UCSD-AML1 (cell line): ENCODE data around the gene CACNA1H.
"Not testable (repeated sequence)": the region's sequence is repeated elsewhere in the genome, so short reads cannot be mapped to it uniquely, and the experiment has no call there.

Experiments used
- DNase-seq: peaks from one replicate; lab custom pipeline; 2025; ENCODE audit not compliant: unreplicated experiment; lab: John Stamatoyannopoulos, UW

Gene CACNA1H

DNA sequence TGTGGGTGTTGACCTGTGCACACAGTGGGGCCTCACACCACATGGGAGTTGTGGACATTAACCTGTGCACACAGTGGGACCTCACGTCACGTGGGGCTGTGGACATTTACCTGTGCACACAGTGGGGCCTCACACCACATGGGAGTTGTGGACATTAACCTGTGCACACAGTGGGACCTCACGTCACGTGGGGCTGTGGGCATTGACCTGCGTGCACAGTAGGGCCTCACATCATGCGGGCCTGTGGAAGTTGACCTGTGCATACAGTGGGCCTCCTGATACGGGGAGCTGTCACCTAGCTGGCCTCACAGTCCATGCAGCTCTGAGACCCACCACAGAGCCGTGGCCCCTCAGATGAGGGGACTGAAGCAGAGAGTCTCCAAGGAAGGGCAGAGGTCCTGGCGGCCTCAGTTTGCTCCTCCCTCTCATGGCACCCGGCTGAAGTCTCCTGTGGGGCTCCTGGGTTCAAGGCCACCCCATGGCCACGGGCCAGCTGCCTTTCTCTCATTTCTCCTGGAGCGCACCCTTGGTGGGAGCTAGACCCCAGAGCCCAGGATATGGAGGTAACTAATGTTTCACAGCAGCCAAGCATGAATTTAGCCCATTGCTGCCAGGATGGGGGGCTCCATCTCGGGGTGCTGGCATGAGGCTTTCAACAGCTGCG is 21.0 kb downstream of the CACNA1H start:
- DNase-seq: no peak

DNA sequence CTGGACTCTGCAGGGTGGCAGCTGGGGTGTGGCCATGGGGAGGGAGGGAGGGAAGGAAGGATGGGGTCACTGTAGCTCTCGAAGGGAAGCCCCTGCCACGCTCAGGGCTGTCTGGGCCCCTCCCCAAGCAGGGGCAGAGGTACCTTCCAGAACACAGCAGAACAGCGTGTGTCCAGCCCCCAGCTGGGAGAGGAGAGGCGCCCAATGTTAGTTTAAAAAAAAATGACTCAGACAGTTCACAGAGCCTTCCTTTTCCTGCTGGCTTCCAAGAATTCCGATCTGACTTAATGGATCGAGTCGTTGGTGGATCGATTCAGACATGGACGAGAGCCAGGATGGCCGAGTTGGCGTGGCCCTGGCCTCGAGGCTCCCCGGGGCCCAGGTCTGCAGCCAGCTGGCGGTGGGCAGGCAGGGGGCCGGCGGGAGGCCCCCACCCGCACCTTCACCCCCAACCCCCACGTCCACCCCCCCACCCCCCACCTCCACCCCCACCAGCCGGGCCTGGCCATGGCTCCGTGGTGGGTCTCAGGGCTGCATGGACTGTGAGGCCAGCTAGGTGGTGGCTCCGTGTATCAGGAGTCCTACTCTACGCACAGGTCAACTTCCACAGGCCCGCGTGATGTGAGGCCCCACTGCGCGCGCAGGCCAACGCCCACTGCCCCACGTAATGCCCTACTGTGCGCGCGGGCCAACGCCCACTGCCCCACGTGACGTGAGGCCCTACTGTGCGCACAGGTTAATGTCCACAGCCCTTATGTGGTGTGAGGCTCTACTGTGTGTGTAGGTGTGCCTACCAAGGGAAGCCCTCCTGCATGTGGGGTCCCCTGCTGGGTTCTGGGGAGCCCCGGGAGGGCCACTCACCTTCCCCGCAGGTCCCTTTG is 21.8 kb downstream of the CACNA1H start:
- DNase-seq: no peak

DNA sequence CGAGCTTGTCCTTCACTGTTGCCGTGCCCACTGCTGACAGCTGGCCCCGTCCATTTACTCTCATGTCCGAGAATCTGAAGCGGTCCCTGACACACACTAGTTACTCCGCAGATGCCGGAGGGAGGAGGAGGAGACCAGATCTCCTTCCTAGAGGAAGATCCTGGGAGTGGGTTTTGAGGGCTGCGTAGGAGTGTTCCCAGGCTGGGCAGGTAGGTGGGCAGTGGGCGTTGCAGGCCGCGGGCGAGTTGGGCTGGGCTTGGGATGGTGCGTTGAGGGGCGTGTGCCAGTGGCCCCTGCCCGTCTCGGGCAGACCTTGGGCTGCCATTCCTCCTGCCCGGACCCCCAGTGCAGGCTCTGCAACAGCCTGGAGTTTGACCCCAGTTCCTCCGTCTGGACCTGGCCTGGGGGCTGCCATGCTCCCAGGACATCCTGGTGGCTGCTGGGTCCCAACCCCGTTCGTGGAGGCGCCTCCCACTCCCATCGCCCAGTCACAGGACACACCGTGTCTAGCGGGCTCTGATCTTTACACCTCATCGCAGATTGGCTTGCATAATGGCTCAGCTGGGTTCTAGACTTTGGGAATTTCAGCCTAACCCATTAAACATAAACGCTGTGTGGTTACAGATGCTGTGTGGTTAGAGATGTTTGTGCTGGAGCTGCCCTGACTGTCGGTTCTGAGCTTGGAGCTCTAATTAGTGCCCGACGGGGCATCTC is 22.8 kb downstream of the CACNA1H start:
- DNase-seq: no peak

DNA sequence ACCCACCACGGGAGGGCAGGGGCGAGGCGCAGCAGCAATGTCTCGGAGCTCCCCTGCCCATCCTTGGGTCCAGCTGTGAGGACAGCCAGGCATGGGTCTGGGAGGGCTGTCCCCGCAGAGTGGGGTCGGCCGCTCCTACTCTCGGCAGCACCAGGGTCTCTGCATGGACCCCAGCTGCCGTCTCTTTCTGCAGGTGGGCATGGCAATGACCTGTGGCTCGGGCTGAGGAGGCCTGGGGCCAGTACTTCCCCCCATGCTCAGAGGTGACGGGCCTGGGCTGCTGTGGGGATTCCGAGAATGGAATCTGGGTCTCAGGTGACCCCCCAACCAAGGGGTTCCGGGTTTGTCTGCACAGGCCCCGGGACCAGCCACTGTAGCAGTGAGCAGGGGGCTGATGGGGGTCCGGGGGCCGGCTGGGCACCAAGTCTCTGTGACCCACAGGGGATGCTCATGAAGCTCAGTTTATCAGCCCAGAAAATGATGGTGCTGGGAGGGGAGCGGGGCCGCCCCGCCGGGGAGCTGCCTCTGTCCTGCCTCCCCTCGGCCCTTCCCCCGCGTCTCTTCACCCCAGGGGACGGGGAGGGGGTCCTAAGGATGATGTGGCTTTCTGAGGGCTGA is 23.5 kb downstream of the CACNA1H start:
- DNase-seq: no peak

DNA sequence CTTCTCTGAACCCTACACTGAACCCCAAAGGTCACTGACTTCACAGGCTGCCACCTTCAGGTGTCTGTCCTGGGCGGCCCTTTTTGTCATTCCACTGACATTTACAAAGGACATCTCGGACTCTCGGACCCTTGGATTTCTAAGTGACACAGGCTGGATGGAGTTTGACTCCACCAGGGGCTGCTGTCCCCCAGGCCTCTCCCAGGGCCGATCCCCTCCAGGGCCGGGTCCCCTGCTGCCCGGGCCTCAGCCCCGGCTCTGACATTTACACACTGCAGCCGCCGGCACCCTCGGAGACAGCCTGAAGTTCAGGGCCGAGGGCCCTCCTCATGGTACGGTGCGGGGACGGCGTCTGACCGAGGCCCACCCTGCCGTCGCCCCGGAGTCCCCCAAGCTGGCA is 24.1 kb downstream of the CACNA1H start:
- DNase-seq: no peak

DNA sequence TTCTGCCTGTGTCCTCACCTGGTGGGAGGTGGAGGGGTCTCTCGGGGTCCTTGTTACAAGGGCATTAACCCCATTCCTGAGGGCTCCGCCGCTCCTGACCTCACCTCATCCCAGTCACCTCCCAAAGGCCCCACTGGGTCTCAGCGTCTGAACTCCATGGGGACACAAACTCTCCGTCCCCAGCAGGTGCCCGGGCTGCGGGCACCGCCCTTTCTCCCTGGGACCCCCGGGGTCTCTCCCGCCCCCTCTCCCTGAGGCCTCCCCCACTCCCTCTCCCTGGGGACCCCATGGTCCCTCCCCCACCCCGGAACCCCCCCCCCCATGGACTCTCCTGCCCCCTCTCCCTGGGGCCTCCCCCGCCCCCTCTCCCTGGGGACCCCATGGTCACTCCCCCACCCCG is 24.8 kb downstream of the CACNA1H start:
- no peak for DNase-seq

DNA sequence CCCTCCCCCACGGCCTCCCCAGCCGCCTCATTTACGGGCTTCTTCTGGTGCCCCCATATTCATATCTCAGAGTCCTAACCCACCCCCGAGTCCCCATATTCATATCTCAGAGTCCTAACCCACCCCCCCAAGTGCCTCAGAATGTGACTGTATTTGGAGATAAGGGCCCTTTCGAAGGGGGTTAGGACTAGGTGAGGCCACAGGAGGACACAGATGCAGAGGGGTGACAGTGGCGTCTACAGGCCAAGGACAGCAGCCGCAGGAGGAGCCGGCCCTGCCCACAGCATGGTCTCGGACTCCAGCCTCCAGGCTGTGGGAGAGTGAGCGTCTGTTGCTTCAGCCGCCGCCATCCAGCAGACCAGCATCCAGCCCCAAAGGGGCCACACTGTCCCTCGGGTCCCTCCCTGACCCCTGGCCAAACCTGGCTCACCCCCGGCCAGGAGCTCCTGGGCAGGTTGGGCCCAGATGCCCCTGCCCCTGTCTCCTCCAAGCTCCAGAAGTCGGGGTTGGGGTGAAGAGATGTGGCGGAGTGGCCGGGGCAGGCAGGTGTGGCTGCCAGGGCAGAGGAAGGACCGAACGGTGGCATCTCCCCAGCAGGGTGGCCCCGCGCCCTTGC is 25.5 kb downstream of the CACNA1H start:
- DNase-seq: no peak

DNA sequence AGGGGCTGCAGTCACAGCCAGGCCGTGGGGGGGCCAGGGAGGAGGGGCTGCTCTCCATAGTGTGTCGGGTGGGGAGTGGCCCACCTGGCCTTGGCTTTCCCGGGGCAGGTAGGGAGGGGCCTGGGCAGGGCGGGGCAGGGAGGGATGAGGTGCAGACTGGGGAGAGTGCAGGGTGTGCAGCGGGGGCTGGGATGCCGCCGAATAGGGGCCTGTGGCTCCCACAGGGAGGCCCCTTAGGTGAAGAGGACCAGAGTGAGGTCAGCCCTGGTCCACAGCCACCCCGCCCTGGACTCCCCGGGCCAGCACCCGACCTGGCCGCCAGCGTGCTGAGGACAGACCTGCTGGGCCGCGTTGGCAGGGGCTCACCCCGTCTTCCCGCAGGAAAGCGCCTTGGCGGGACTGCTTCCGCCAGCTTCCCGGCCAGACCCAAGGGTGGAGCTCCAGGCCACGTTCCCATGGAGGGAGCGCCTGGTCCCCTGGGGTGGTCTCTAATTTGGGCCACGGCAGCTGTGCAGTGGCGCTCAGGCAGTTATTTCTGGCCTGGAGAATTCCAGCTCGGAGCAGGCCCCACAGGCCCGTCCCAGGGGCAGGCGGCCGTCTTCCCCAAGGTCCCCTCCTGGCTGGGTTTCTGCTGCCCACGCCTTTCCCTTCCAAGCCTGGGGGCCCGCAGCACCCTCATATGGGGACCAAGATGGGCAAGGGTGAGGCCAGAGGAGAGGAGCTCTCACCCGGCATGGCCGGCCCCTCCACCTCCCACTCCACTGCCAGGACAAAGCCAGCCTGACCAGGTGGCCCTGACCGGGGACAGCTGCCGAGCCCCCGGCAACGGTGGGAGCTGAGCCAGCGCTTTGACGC is 27.9 kb downstream of the CACNA1H start:
- DNase-seq: no peak

DNA sequence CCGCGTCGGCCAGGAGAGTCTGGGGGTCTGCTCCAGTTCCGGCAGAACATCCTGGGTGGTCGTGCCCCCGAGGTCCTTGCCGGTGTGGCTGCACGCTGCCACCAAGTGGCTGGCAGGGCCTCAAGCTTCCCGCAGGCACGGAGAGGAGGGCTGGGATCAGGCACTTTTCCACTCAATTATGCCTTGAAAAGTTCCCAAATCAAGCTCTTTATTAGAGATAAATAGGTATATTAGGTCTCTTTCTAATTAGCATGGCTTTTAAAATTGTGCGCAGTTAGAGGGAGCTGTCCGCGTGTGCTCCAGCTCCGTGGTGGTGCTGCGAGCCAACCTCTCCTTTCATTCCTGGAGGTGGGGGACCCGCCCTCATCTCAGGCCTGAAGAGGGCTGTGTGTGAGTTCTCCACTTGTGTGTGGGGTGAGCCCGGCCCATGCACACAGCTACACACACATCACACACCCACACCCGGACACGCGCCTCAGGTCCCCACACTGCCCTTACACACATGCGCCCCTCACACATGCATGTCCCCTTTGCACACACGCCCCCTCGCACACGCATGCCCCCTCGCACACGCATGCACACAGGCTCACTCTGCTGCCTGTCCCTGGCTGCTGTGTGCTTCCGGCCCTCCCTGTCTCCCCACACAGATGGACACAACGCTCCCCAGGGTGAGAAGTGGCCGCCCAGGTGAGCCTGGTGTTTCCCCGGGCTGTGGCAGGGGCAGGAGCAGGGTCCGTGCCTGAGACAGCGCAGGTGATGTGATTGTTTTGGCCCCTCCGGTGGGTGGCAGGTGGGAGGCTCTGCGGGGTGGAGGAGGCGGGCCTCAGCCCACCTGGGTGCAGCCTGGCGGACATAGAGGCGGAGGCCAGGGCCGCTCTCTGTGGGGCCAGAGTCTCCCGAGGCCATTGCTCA is 28.8 kb downstream of the CACNA1H start:
- no peak for DNase-seq

DNA sequence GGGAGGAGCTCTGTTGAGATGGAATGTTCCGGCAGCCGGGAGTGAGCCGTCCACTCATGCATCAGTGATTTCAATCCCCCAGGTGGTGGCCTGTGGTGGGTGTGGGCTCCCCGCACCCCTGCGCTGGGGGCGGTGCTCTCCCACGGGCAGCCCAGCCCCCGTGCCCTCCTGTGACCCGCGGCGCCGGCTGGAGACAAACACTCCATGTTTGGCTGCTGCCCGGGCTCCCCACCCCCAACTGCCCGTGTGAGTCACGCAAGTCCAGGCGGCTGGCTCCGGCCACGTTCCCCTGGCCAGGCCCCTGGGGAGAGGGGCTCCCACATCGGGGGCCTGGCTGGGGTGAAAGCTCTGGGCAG is 29.4 kb downstream of the CACNA1H start:
- DNase-seq: no peak

DNA sequence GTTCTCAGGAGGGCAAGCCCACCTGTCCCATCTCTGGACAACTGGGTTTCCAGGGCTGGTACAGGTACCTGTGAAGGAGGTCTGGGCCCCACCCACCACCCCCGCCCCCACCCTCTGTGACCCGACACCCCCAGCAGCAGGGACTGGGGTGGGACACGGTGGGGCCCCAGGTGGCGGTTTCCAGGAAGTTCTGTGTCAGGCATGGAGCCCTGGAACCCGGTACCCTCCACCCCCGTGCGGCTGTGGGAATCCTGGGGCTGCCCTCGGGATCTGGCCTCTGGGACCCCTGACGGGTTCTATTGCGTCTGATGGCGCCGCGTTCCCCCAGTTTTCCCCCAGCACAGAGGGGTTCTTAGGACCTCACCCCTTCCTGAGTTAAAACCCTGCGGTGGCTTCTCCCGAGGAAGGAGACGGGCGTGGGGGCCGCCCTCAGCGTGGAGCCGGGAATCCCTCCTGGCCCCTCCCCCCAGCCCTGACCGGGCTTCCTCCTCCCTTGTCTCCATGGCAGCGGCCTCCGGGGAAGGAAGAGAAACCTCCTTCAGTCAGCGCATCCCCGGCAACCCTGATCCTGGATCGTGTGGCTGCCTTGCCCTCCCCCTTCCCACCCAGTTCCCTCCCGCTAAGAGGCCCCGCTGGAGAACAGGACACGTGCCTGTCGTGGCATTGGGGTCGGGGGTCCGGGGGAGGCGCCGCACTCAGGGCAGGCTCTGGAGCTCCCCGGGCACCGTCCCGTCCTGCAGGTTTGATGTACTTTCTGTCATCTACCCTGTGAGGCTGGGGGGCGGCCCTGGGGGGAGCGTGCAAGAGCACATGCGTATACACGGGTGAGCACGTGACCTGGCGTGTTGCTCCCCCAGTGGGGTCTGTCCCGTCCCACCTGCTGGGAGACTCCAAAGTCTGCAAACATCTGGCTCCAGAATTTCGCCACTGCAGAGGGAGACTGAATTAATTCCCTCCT is 30.3 kb downstream of the CACNA1H start:
- peak; percentile 15 for DNase-seq

DNA sequence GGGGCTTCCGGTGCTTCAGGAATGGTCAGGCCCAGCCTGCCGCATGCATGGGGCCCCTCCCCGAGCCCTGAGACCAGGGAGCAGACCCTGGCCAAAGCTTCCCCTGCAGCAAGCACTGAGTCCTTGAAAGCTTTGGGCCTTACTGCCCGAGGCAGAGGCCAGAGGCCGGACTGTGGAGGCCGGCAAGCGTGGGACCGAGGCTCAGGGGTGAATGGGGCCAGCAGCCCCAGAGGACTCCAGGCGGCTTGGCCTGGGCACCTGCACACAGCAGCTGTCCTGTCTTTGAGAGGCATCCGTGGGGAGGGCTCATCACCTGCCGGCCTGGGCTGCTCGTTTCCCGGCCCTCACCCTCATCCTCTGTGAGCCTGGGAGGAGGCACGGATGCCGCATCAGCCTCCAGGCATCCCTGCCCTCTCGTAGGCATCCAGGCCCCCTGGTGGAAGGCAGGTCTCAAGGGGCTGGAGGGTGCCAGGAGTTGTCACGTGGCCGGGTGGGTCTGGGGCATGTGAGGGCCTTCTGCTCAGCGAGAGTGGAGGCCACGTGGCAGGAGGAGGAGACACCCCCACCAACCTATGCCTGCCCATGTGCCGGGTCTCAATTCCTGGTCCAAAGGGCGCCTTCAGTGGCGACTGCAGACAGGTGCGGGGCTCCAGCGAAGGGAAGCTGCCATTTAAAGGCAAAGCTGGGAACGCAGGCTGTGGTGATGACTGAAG is 31.4 kb downstream of the CACNA1H start:
- no peak for DNase-seq

DNA sequence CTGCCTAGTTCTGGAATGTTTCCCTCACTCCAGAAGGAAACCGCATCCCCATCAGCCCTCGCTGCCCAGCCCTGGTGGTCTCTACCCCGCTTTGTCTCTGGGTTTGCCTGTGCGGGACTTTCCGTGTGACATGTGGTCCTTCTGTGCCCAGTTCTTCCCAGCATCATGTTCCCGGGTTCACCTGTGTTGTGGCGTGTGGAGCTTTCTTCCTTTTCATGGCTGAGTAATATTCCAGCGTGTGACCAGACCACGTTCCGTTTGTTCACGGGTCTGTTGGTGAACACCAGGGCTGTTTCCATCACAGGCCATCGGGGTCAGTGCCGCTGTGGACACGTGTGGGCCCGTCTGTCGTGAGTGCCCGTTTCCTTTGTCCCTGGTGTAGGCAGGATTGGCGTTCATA is 32.1 kb downstream of the CACNA1H start:
- DNase-seq: no peak

DNA sequence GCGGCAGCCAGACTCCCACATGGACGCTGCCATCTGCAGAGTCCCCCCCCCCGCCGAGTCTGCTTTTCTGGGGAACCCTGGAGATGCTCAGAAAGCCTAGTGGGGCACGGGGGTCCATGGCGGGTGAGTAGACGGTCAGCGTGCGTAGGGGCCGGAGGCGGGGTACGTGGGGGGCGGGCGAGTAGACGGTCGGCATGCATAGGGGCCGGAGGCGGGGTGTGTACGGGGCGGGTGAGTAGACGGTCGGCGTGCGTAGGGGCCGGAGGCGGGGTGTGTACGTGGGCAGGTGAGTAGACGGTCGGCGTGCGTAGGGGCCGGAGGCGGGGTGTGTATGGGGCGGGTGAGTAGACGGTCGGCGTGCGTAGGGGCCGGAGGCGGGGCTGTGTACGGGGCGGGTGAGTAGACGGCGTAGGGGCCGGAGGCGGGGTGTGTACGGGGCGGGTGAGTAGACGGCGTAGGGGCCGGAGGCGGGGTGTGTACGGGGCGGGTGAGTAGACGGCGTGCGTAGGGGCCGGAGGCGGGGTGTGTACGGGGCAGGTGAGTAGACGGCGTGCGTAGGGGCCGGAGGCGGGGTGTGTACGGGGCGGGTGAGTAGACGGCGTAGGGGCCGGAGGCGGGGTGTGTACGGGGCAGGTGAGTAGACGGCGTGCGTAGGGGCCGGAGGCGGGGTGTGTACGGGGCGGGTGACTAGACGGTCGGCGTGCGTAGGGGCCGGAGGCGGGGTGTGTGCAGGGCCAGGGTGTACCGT is 32.7 kb downstream of the CACNA1H start:
- not testable (repeated sequence) for DNase-seq

DNA sequence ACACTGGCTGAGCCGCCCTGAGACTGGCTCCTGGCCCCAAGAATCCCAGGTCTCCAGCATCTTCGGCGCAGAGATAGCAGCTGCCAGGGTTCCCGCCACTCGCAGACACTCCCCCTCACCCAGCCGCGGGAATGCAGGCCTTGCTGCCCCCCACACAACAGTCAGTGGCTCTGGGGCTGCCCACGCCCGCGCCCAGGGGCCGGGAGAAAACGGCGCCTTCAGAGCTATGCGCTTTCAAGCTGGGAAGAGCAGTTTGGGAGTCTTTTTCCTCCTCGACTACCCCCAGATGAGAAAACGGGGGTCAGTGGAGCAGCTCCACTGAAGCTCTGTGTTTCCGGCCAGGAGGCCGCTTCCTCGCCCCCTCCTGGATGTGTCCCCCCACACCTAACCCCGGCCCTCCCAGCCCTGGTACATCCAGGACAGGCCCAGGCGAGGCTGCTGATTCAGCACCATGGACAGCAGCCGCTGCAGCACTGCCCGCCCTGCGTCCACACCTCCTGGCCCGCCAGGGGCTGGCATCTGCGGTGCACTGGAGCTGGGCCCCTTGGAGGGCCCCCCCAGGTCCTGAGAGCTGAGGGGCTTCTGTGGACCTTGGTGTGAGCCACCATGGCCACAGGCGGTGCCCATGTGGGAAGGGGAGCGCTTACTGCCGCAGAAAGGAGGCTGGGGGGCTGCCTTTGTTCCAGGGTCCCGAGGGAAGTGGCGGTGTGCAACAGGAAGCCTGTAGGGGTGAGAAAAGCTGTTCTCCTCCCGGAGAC is 35.7 kb downstream of the CACNA1H start:
- peak; percentile 38 for DNase-seq

DNA sequence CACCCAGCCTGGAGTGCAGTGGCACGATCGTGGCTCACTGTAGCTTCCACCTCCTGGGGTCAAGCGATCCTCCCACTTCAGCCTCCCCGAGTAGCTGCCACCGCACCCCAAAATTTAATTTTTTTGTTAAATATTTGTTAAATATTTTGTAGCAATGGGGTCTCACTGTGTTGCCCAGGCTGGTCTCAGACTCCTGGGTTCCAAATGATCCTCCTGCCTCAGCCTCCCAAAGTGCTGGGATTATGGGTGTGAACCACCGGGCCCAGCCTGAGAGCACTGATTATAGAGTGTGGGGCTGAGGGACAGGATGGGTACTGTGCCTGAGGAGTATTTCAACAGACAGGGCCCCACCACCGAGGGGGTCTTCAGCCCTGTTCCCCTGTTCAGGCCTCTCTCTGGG is 36.5 kb downstream of the CACNA1H start:
- no peak for DNase-seq
